ENCODE data around the gene TP53AIP1.

The TP53AIP1 gene

GRCh38 chr11:128936606-128937251 is 5.9 kb downstream of the TP53AIP1 start:
- Histone ChIP-seq H3K4me3 (ENCODE audit: insufficient read depth, low read depth, low read length, poor library complexity, severe bottlenecking) (no peak overlapping the region), H3K27ac (ENCODE audit: insufficient read depth, low read length, poor library complexity, severe bottlenecking) (no peak overlapping the region), H3K36me3 (ENCODE audit: control insufficient read depth, insufficient read depth, low read length) (no peaks in the 10 kb centered on the region), H3K9me3 (ENCODE audit: control insufficient read depth, low read length) (no peaks in the 10 kb centered on the region), H3K4me1 (ENCODE audit: control insufficient read depth, insufficient read depth, low read length, poor library complexity, severe bottlenecking) (no peaks in the 10 kb centered on the region), H3K27me3 (replicated peaks; ENCODE audit: control insufficient read depth, insufficient read depth, low read length, poor library complexity, severe bottlenecking) (no peaks in the 10 kb centered on the region)
- DNase-seq, result no peak

DNA sequence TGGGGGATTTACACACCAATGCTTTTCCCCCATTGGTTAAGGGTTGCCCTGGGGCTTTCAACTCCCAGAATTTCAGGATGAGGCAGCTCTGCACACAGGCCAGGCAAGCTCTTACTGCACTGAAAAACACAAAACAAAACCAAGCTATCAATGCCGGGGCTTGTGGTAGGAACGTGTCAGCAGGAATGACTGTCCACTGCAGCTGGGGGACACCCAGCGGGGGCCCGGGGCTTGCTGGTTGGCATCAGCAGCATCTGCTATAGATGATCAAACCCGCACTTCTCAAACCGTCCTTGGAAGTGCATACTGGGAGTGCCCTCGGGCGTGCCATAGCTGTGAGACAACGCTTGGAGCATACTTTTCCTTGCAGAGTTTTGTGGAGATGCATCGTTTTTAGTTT is 7.7 kb downstream of the TP53AIP1 start:
- DNase-seq, result no peak
- Histone ChIP-seq H3K27ac (ENCODE audit: insufficient read depth, low read length, poor library complexity, severe bottlenecking) (no peak overlapping the region), H3K27me3 (replicated peaks; ENCODE audit: control insufficient read depth, insufficient read depth, low read length, poor library complexity, severe bottlenecking) (no peaks in the 10 kb centered on the region), H3K36me3 (ENCODE audit: control insufficient read depth, insufficient read depth, low read length) (no peaks in the 10 kb centered on the region), H3K9me3 (ENCODE audit: control insufficient read depth, low read length) (no peaks in the 10 kb centered on the region), H3K4me1 (ENCODE audit: control insufficient read depth, insufficient read depth, low read length, poor library complexity, severe bottlenecking) (no peaks in the 10 kb centered on the region), H3K4me3 (ENCODE audit: insufficient read depth, low read depth, low read length, poor library complexity, severe bottlenecking) (no peak overlapping the region)

GRCh38 chr11:128934351-128934750 is 8.3 kb downstream of the TP53AIP1 start:
- H3K27me3 ChIP-seq (replicated peaks; ENCODE audit: control insufficient read depth, insufficient read depth, low read length, poor library complexity, severe bottlenecking), result no peaks in the 10 kb centered on the region
- no peaks in the 10 kb centered on the region for H3K9me3 ChIP-seq (ENCODE audit: control insufficient read depth, low read length)
- H3K4me3 ChIP-seq (ENCODE audit: insufficient read depth, low read depth, low read length, poor library complexity, severe bottlenecking), result no peak overlapping the region
- no peaks in the 10 kb centered on the region for H3K4me1 ChIP-seq (ENCODE audit: control insufficient read depth, insufficient read depth, low read length, poor library complexity, severe bottlenecking)
- DNase-seq, result no peak
- no peaks in the 10 kb centered on the region for H3K36me3 ChIP-seq (ENCODE audit: control insufficient read depth, insufficient read depth, low read length)
- no peak overlapping the region for H3K27ac ChIP-seq (ENCODE audit: insufficient read depth, low read length, poor library complexity, severe bottlenecking)

- no peaks in the 10 kb centered on the region for H3K4me1 ChIP-seq (ENCODE audit: control insufficient read depth, insufficient read depth, low read length, poor library complexity, severe bottlenecking)
- H3K27me3 ChIP-seq (replicated peaks; ENCODE audit: control insufficient read depth, insufficient read depth, low read length, poor library complexity, severe bottlenecking), result no peaks in the 10 kb centered on the region
- H3K9me3 ChIP-seq (ENCODE audit: control insufficient read depth, low read length), result no peaks in the 10 kb centered on the region
- H3K4me3 ChIP-seq (ENCODE audit: insufficient read depth, low read depth, low read length, poor library complexity, severe bottlenecking), result no peak overlapping the region
- H3K27ac ChIP-seq (ENCODE audit: insufficient read depth, low read length, poor library complexity, severe bottlenecking), result no peak overlapping the region
- H3K36me3 ChIP-seq (ENCODE audit: control insufficient read depth, insufficient read depth, low read length), result no peaks in the 10 kb centered on the region
- DNase-seq, result no peak
These were observed 9.0 kb downstream of the TP53AIP1 start for GRCh38 chr11:128933481-128934178.

DNA sequence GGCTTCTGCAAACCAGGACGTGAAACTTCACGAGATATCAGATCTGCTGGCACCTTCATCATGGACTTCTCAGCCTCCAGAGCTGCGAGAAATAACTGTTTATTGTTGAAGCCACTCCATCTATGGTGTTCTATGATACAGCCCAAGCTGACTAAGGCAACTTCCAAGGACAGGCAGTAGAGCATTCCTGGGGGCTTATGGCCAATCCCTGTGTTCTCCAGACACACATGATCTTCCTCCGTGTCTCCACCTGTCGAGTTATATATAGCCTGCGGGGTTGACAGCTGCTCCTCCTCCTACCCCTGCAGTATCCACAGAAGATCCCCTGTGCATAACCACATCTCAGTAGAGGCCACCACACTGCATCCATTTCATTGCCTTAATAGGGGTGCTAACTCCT is 11.0 kb downstream of the TP53AIP1 start:
- no peaks in the 10 kb centered on the region for H3K27me3 ChIP-seq (replicated peaks; ENCODE audit: control insufficient read depth, insufficient read depth, low read length, poor library complexity, severe bottlenecking)
- no peaks in the 10 kb centered on the region for H3K4me1 ChIP-seq (ENCODE audit: control insufficient read depth, insufficient read depth, low read length, poor library complexity, severe bottlenecking)
- no peak overlapping the region for H3K27ac ChIP-seq (ENCODE audit: insufficient read depth, low read length, poor library complexity, severe bottlenecking)
- no peaks in the 10 kb centered on the region for H3K9me3 ChIP-seq (ENCODE audit: control insufficient read depth, low read length)
- H3K36me3 ChIP-seq (ENCODE audit: control insufficient read depth, insufficient read depth, low read length), result no peaks in the 10 kb centered on the region
- DNase-seq, result no peak
- H3K4me3 ChIP-seq (ENCODE audit: insufficient read depth, low read depth, low read length, poor library complexity, severe bottlenecking), result no peak overlapping the region

- Histone ChIP-seq H3K4me1 (ENCODE audit: control insufficient read depth, insufficient read depth, low read length, poor library complexity, severe bottlenecking) (no peaks in the 10 kb centered on the region), H3K36me3 (ENCODE audit: control insufficient read depth, insufficient read depth, low read length) (no peaks in the 10 kb centered on the region), H3K9me3 (ENCODE audit: control insufficient read depth, low read length) (no peaks in the 10 kb centered on the region), H3K27me3 (replicated peaks; ENCODE audit: control insufficient read depth, insufficient read depth, low read length, poor library complexity, severe bottlenecking) (no peaks in the 10 kb centered on the region), H3K4me3 (ENCODE audit: insufficient read depth, low read depth, low read length, poor library complexity, severe bottlenecking) (no peak overlapping the region), H3K27ac (ENCODE audit: insufficient read depth, low read length, poor library complexity, severe bottlenecking) (no peak overlapping the region)
- DNase-seq, result no peak
These were observed 11.6 kb downstream of the TP53AIP1 start for GRCh38 chr11:128931066-128931465.

GRCh38 chr11:128929991-128930390 is 12.7 kb downstream of the TP53AIP1 start:
- Histone ChIP-seq H3K4me1 (ENCODE audit: control insufficient read depth, insufficient read depth, low read length, poor library complexity, severe bottlenecking) (no peaks in the 10 kb centered on the region), H3K27me3 (replicated peaks; ENCODE audit: control insufficient read depth, insufficient read depth, low read length, poor library complexity, severe bottlenecking) (no peaks in the 10 kb centered on the region), H3K9me3 (ENCODE audit: control insufficient read depth, low read length) (no peaks in the 10 kb centered on the region), H3K27ac (ENCODE audit: insufficient read depth, low read length, poor library complexity, severe bottlenecking) (no peak overlapping the region), H3K4me3 (ENCODE audit: insufficient read depth, low read depth, low read length, poor library complexity, severe bottlenecking) (no peak overlapping the region), H3K36me3 (ENCODE audit: control insufficient read depth, insufficient read depth, low read length) (no peaks in the 10 kb centered on the region)
- no peak for DNase-seq

GRCh38 chr11:128929468-128929867 is 13.2 kb downstream of the TP53AIP1 start:
- no peaks in the 10 kb centered on the region for H3K27me3 ChIP-seq (replicated peaks; ENCODE audit: control insufficient read depth, insufficient read depth, low read length, poor library complexity, severe bottlenecking)
- no peaks in the 10 kb centered on the region for H3K4me1 ChIP-seq (ENCODE audit: control insufficient read depth, insufficient read depth, low read length, poor library complexity, severe bottlenecking)
- no peaks in the 10 kb centered on the region for H3K36me3 ChIP-seq (ENCODE audit: control insufficient read depth, insufficient read depth, low read length)
- DNase-seq, result no peak
- H3K4me3 ChIP-seq (ENCODE audit: insufficient read depth, low read depth, low read length, poor library complexity, severe bottlenecking), result no peak overlapping the region
- H3K9me3 ChIP-seq (ENCODE audit: control insufficient read depth, low read length), result no peaks in the 10 kb centered on the region
- H3K27ac ChIP-seq (ENCODE audit: insufficient read depth, low read length, poor library complexity, severe bottlenecking), result no peak overlapping the region

DNA sequence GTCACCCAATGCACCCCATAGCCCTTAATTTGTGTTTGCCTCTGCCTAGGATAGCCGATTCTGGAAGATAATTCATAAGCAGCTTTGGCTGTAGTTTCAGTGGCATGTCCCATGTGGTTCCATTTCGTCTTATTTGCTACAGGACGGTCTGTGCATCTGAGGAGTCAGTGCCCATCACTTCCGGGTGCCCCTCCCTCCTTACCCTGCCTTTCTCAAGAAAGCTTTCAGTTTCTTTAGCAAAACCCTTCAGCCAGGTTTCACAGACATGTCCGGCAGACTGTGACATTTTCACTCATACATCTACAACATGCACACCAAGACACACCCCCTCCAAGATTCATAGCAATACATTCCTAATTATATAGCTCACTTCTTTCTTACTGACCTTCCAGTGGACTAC is 14.3 kb downstream of the TP53AIP1 start:
- Histone ChIP-seq H3K27ac (ENCODE audit: insufficient read depth, low read length, poor library complexity, severe bottlenecking) (no peak overlapping the region), H3K36me3 (ENCODE audit: control insufficient read depth, insufficient read depth, low read length) (no peaks in the 10 kb centered on the region), H3K4me1 (ENCODE audit: control insufficient read depth, insufficient read depth, low read length, poor library complexity, severe bottlenecking) (no peaks in the 10 kb centered on the region), H3K27me3 (replicated peaks; ENCODE audit: control insufficient read depth, insufficient read depth, low read length, poor library complexity, severe bottlenecking) (no peaks in the 10 kb centered on the region), H3K4me3 (ENCODE audit: insufficient read depth, low read depth, low read length, poor library complexity, severe bottlenecking) (no peak overlapping the region), H3K9me3 (ENCODE audit: control insufficient read depth, low read length) (no peaks in the 10 kb centered on the region)
- no peak for DNase-seq

DNA sequence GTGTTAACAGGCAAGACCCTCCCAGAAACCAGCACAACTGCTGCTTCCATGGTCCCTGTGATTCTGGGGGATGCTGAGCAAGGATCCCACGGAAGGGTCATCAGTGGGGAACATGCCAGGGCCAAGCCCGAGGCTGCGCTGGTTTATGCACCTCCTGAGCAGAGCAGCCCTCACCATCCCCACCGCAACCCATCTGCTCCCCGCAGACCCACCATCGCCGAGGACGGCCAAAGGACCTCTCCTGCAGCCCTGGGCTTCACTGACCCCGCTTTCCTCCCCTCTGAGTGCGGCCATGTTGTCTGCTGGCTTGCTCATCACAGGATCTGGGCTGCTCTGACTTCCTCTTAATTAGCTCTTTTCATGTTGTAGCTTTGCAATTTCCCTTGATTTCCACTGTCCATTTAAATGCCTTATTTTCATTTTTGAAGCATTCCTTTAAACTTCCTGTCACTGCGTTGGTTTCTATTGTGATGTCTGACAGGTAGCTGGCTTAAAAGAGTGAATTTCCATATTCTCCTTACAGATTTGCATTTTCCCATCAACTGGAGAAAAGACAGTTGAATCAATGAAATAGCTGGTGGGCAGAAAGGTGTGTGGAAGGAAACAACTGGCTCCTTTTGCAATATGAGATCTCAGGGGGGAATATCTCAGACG is 14.9 kb downstream of the TP53AIP1 start:
- Histone ChIP-seq H3K27me3 (replicated peaks; ENCODE audit: control insufficient read depth, insufficient read depth, low read length, poor library complexity, severe bottlenecking) (no peaks in the 10 kb centered on the region), H3K27ac (ENCODE audit: insufficient read depth, low read length, poor library complexity, severe bottlenecking) (no peak overlapping the region), H3K4me3 (ENCODE audit: insufficient read depth, low read depth, low read length, poor library complexity, severe bottlenecking) (no peak overlapping the region), H3K36me3 (ENCODE audit: control insufficient read depth, insufficient read depth, low read length) (no peaks in the 10 kb centered on the region), H3K9me3 (ENCODE audit: control insufficient read depth, low read length) (no peaks in the 10 kb centered on the region), H3K4me1 (ENCODE audit: control insufficient read depth, insufficient read depth, low read length, poor library complexity, severe bottlenecking) (no peaks in the 10 kb centered on the region)
- DNase-seq, result no peak
